Parathyroid adenoma (tissue), 2 donors: ENCODE results near the gene ZNF775.

Experiments used
- H2AFZ ChIP-seq: fragments of 300-600 bp; sonication (generic); one replicate; pipeline ENCODE4 v1.7.0; 2017; ENCODE audit warnings: antibody characterized with exemption, mild to moderate bottlenecking
- H3K27ac ChIP-seq: fragments of 300-600 bp; sonication (generic); one replicate; pipeline ENCODE4 v1.7.0; 2017
- H3K27me3 ChIP-seq: fragments of 300-600 bp; sonication (generic); one replicate; pipeline ENCODE4 v1.7.0; 2017; ENCODE audit warnings: low read length; ENCODE audit not compliant: control insufficient read depth, insufficient read depth
- H3K36me3 ChIP-seq: fragments of 300-600 bp; sonication (generic); one replicate; pipeline ENCODE4 v1.7.0; 2017; ENCODE audit warnings: low read length; ENCODE audit not compliant: control insufficient read depth, insufficient read depth
- H3K4me1 ChIP-seq: fragments of 300-600 bp; sonication (generic); one replicate; pipeline ENCODE4 v1.7.0; 2017; ENCODE audit warnings: control low read depth
- H3K4me2 ChIP-seq: fragments of 300-600 bp; sonication (generic); one replicate; pipeline ENCODE4 v1.7.0; 2017; ENCODE audit warnings: low read length
- H3K4me3 ChIP-seq: fragments of 300-600 bp; sonication (generic); one replicate; pipeline ENCODE4 v1.7.0; 2017; ENCODE audit warnings: low read depth, low read length
- H3K79me2 ChIP-seq: fragments of 300-600 bp; sonication (generic); one replicate; pipeline ENCODE4 v1.7.0; 2017; ENCODE audit warnings: control low read depth
- H3K9ac ChIP-seq: fragments of 300-600 bp; sonication (generic); one replicate; pipeline ENCODE4 v1.7.0; 2017; ENCODE audit warnings: mild to moderate bottlenecking
- H3K9me3 ChIP-seq: fragments of 300-600 bp; sonication (generic); one replicate; pipeline ENCODE4 v1.7.0; 2017; ENCODE audit warnings: low read length; ENCODE audit not compliant: control insufficient read depth
- CTCF ChIP-seq: fragments of 300-600 bp; sonication (generic); IDR thresholded peaks from one replicate; pipeline ENCODE4 v1.7.0; 2017; ENCODE audit warnings: antibody characterized with exemption, mild to moderate bottlenecking
- donor health status: primary hyperparathyroidism.

Gene ZNF775

GRCh38 chr7:150432915-150433892, 54.1 kb downstream of the ZNF775 start:
- H3K4me3 ChIP-seq, result no peak overlapping the region
- H3K79me2 ChIP-seq, result no peaks in the 10 kb centered on the region
- H3K9me3 ChIP-seq, result no peaks in the 10 kb centered on the region
- no peaks in the 10 kb centered on the region for H3K27me3 ChIP-seq
- H3K4me1 ChIP-seq, result no peaks in the 10 kb centered on the region
- H2AFZ ChIP-seq, result no peak overlapping the region
- TF ChIP-seq CTCF, result no peak
- H3K27ac ChIP-seq, result no peak overlapping the region
- H3K4me2 ChIP-seq, result no peak overlapping the region
- H3K9ac ChIP-seq, result no peak overlapping the region
- no peaks in the 10 kb centered on the region for H3K36me3 ChIP-seq

- no peaks in the 10 kb centered on the region for H3K27me3 ChIP-seq
- no peak overlapping the region for H3K4me3 ChIP-seq
- H3K79me2 ChIP-seq, result no peaks in the 10 kb centered on the region
- H2AFZ ChIP-seq, result no peak overlapping the region
- no peaks in the 10 kb centered on the region for H3K4me1 ChIP-seq
- no peak overlapping the region for H3K27ac ChIP-seq
- no peaks in the 10 kb centered on the region for H3K9me3 ChIP-seq
- H3K36me3 ChIP-seq, result no peaks in the 10 kb centered on the region
- no peak overlapping the region for H3K4me2 ChIP-seq
- H3K9ac ChIP-seq, result no peak overlapping the region
- TF ChIP-seq CTCF, result no peak
Measured at GRCh38 chr7:150434240-150434639, 55.1 kb downstream of the ZNF775 start.

- Histone ChIP-seq H3K27ac (no peak overlapping the region), H2AFZ (no peak overlapping the region), H3K27me3 (no peaks in the 10 kb centered on the region), H3K9me3 (no peaks in the 10 kb centered on the region), H3K4me1 (no peaks in the 10 kb centered on the region), H3K4me3 (no peak overlapping the region), H3K4me2 (no peak overlapping the region), H3K36me3 (no peaks in the 10 kb centered on the region), H3K9ac (no peak overlapping the region), H3K79me2 (no peaks in the 10 kb centered on the region)
- no peak for TF ChIP-seq CTCF
Measured at GRCh38 chr7:150435047-150435389, 55.9 kb downstream of the ZNF775 start.

- Histone ChIP-seq H3K4me2 (no peak overlapping the region), H3K9ac (no peak overlapping the region), H3K36me3 (no peaks in the 10 kb centered on the region), H3K79me2 (no peaks in the 10 kb centered on the region), H3K27me3 (no peaks in the 10 kb centered on the region), H3K27ac (no peak overlapping the region), H2AFZ (no peak overlapping the region), H3K9me3 (no peaks in the 10 kb centered on the region), H3K4me3 (no peak overlapping the region), H3K4me1 (no peaks in the 10 kb centered on the region)
- no peak for TF ChIP-seq CTCF
Measured at GRCh38 chr7:150435390-150436073, 56.4 kb downstream of the ZNF775 start.
